Mucosa of gallbladder (tissue), 1 donor: ENCODE results near the gene CDC26. TPM values are rescaled to one million over a fixed set of nuclear protein-coding genes. Genes with fewer than 3 reads are reported as not detected.
"Not testable (repeated sequence)": the region's sequence is repeated elsewhere in the genome, so short reads cannot be mapped to it uniquely, and the experiment has no call there.

Experiments
- DNase-seq: peaks from one replicate; pipeline ENCODE4 v3.0.0-alpha.2; 2020; ENCODE audit warnings: low spot score
- total RNA-seq: library from RNA; stranded (reverse); gene quantifications from one replicate; pipeline ENCODE4 v1.2.1, GENCODE V29; 2021
- donor health status: DM: no; HTN: no; CAD: no.

The CDC26 gene
- 29.0 TPM for total RNA-seq

- peak; percentile 97 for DNase-seq
These were observed at the start of gene CDC26, which contains the start of gene PRPF4 for GRCh38 chr9:113275157-113276131. Gene CDC26 (minus strand): TSS chr9:113275572. CDS start chr9:113272507, 3,065 bp downstream. Gene PRPF4 (plus strand): TSS chr9:113275658. CDS start chr9:113275744, 86 bp downstream.

- no peak for DNase-seq
These were observed 47.3 kb upstream of the CDC26 start for GRCh38 chr9:113322671-113323070.

GRCh38 chr9:113320051-113320450, 44.7 kb upstream of the CDC26 start:
- DNase-seq, result no peak

DNA sequence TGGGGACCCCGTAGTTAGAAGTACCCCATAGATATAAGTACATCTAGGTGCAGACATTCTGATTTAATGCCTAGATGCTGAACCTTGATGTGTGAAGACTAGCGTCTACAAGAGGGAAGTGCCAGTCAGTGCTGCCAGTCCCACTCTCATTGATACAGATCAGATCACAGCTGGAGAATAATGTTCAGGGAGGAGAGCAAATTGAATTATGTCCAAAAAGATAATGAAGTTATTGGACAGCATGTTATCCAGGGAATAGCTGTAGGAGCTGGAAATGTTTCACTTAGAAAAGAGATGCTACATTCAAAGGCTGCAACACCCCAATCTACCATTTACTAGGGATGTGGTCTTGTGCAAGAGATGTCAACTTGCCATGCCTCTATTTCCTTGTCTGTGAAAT, 43.7 kb upstream of the CDC26 start:
- no peak for DNase-seq

DNA sequence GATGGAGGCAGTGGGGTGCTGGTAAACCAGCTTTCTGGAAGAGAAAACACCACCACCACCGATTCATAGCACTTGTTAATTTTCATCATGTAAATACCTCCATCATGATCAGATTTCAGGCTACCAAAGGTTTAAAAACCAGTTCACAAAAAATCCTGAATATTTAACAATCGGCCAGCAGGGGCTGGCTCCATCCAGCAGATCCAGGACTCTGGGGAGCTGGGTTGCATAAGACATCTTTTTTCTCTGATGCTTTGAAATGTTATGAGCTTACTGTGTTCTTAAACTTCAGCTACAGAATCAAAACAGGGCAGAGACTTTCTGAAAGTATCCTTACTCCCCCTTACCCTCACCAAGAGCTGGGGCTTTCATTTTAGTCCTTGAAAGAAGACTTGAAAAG, 42.4 kb upstream of the CDC26 start:
- no peak for DNase-seq

GRCh38 chr9:113316030-113316429, 40.7 kb upstream of the CDC26 start:
- DNase-seq, result no peak

DNA sequence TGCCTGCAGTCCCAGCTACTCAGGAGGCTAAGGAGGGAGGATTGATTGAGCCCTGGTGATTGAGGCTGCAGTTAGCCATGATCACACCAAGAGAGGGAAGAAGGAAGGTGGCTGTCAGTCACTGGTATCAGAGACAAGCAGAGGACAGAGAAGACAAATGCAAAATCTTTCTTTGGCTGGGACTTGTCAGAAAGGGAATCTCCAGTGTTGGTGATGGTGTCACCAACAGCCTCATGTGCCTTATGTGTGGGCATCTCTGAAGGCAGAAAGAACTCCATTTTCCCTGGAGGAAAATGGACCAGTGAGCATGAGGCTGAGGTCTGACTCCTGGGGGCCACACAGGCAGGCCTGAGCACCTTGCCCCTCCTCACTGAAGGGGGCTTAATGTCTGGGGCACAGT, 39.9 kb upstream of the CDC26 start:
- no peak for DNase-seq

DNA sequence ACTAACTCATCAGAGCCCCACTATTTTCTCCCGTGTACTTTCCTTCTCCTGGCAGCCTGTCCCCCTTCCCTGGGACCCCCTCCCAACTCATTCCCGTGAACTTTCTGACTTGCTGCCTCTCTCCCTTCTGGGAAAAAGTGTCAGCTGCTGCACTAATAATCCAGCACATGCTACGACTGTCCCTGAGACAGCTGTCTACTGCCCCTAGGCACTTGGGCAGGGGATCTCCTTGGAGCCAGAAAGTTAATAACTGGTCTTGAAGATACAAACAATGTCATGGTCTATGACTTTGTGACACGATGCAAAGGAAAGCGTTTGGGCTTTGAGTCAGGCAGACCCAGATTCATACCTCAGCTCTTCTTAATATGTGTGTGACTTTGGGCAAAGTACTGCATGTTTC, 37.9 kb upstream of the CDC26 start:
- DNase-seq, result no peak

- DNase-seq, result no peak
These were observed 36.6 kb upstream of the CDC26 start for GRCh38 chr9:113311961-113312360.

DNA sequence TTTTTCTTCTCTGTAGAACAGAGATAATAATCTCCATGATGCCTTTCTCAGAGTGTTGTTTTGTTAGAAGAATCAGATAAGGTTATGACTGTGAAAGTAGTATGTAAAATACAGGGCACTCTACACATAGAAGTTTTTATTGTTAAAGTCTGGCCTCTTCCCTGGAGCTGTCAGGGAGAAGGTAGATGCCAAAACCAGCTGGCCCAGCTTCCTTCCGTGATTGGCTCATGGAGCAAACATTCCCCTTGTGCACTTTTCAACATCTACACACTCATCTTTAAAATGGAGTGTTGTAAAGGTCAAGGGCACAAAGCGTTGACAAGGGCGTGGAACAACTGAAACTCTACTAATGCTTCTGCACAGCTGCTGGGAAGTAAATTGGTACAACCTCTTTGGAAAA, 35.2 kb upstream of the CDC26 start:
- no peak for DNase-seq

- peak; percentile 26 for DNase-seq
These were observed 33.9 kb upstream of the CDC26 start for GRCh38 chr9:113309204-113309813.

- DNase-seq, result no peak
These were observed 32.1 kb upstream of the CDC26 start for GRCh38 chr9:113307396-113307975.

- no peak for DNase-seq
These were observed 31.2 kb upstream of the CDC26 start for GRCh38 chr9:113306566-113306965.

DNA sequence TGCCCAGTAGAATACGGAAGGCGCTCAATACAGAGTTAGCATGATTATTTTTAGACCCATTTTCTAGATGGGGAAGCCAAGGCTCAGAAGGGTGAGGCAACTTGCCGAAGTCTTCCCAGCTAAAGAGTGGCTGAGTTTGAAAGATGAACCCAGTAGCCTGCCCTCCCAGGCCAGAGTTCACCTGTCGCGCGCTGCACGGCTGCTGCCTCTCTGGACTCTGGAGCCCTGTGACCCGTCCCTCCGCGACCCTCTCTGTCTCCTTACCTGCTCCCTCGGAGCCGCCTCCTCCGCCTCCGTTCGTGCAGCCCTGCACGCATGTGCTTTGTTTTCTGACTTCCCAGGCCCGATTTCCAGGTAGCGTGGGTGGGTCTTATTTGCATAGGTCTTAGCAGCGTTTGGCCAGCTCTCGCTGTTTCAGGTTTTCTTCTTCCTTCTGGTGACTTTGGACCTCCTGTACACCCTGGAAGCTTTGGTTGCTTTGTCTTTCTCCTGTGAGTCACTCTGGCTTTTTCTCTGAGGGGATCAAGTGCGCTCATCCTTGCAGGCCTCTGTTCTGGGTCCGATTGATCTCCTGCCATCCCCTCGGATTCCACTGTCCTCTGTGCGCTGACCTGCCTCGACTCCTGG, 27.5 kb upstream of the CDC26 start, which contains the start of gene RNF183:
Gene RNF183 (minus strand): TSS at position 585 of the 627 bp plus-strand sequence. CDS start 5,192 bp downstream, outside the sequence.
- peak; percentile 51 for DNase-seq

GRCh38 chr9:113301548-113301947, 26.2 kb upstream of the CDC26 start:
- DNase-seq, result no peak

- peak; percentile 67 for DNase-seq
These were observed 24.5 kb upstream of the CDC26 start for GRCh38 chr9:113299800-113300292.

DNA sequence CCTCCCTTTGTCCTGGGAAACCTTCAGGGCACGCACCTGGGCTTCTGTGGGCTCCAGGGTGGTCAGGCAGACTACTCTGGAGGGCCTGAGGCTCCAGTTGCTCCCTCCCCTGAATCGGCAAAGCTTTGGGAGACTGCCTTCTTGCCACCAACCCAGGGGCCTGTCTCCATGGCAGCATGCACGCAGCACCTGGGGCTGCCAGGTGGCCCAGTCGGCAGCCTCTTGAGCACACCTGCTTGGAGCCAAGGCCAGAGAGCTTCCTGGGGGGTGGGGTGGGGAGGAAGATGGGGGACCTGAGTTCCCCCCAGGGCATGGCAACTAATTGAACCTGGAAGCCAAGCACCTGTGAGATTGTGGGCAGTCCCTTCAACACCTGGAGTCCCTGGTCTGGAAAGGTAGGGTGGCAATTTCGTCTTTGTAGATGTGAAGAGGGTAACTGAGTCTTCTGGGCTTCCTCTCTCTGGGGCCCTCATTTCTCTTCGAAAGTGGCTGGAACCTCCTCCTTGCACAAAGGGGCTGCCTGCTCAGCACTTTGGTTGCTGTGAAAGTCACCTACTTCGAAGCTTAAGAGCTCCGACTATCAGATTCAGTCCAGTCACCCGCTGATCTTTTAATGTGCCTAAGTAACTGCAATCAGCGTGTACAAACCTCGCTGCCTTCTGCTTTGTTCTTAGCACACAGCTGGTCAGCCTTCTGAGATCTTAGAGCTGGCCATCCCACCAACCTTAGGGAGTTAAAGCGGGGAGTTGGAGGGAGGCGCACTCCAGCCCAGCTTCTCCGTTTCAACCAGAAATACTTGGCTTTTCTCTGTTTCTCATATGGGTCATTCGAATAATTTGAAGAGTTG, 23.8 kb upstream of the CDC26 start:
- no peak for DNase-seq

DNA sequence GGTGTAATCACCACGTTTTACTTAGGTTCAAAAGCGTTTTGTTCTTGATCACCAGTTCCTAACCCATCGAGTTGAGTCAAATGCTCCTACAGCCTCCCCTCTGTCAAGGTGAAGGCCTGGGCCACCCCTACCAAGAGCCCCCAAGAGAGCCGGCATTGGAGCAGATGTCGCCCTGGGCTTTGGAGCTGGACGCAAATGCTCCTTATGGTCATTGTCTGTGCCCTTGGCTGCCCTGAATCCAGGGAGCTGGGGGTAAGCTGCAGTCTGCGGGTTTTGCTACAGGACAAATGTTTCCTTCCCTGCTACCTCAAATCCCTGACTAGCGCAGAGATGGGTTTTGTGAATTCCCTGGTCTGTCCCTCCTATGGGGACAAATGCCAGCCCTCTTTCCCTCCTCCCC, 22.9 kb upstream of the CDC26 start:
- DNase-seq, result no peak

- no peak for DNase-seq
These were observed 21.6 kb upstream of the CDC26 start for GRCh38 chr9:113296796-113297558.

GRCh38 chr9:113296247-113296646, 20.9 kb upstream of the CDC26 start:
- DNase-seq, result not testable (repeated sequence)
